WI38 (cell line): Measurements from ENCODE around the gene PCSK5.

Experiments used
- H3K4me3 ChIP-seq: 2 replicates; pipeline ENCODE4 v1.5.1; 2011; ENCODE audit warnings: low read depth, mild to moderate bottlenecking, control low read depth, low read length
- CTCF ChIP-seq: IDR thresholded peaks from 2 replicates; pipeline ENCODE4 v1.5.1; 2012; ENCODE audit warnings: low read depth, mild to moderate bottlenecking, control low read depth, low read length

Gene PCSK5

DNA sequence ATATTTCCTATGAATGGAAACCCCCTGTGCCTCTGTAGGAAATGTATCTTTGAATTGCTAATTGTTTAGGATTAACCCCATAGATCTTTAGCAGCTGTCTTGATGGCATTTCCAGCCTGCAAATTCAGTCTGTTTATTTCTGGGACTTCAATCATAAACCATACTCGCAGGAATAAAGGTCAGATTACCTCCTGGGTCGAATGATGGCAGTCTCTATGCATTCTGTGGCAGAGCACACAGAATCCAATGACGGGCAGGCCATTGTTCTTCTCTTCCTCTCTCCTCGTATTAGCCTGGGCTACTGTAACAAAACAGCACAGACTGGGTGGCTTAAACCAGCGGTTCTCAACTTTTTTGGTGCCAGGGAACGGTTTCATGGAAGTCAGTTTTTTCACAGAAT is 199.9 kb downstream of the PCSK5 start:
- TF ChIP-seq CTCF: no peak
- no peak overlapping the region for H3K4me3 ChIP-seq

DNA sequence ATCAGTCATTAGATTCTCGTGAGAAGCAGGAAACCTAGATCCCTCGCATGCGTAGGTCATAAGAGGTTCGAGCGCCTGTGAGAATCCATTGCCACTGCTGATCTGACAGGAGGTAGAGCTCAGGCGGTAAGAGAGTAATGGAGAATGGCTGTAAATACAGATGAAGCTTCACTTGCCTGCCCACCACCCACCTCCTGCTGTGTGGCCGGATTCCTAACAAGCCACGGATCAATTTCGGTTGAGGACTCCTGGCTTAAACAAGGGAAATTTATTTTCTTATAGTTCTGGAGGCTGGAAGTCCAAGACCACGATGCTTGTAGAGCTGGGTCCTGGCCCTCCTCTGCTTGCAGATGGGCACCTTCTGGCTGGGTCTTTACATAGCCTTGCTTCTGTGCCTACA is 200.4 kb downstream of the PCSK5 start:
- TF ChIP-seq CTCF: no peak
- H3K4me3 ChIP-seq: no peak overlapping the region

- H3K4me3 ChIP-seq: no peak overlapping the region
- no peak for TF ChIP-seq CTCF
Measured at GRCh38 chr9:76092572-76092971, 202.1 kb downstream of the PCSK5 start.

DNA sequence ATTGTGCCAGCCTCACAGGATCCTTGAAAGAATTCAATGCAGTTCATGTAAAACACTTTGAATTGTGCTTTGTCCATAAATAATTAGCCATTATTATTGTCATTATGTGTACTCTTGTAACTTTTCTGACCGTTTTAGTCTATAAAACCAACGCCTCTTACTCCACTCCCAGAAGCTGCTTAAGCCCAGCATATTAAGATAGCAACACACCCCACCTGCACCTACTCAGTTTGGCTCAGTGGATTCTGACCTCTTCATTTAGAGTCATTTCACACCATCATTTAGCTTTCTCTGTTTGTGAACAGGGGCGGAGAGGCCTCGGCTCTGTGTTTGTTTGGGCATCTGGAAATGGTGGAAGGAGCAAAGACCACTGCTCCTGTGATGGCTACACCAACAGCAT is 205.1 kb downstream of the PCSK5 start:
- H3K4me3 ChIP-seq: no peak overlapping the region
- TF ChIP-seq CTCF: no peak

GRCh38 chr9:76099516-76099915 is 209.0 kb downstream of the PCSK5 start:
- TF ChIP-seq CTCF: no peak
- no peak overlapping the region for H3K4me3 ChIP-seq

DNA sequence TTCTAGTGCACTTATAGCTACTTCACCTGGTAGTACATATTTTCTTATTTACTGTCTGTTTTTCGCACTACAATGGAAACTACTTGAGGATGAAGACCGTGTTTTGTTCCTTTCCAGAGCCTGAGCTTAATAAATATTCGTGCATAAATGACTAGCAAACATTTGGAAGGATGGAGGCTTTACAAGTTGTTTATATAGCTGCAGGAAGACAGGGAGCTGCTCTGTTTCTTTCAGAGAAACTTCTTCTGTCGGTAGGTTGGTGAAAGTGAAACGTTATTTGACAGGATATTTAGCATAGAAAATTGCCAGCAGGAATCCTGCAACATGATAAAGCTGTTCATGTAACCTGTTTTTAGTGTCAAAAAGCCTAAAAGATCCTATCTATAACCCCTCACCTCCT is 210.6 kb downstream of the PCSK5 start:
- no peak for TF ChIP-seq CTCF
- H3K4me3 ChIP-seq: no peak overlapping the region

DNA sequence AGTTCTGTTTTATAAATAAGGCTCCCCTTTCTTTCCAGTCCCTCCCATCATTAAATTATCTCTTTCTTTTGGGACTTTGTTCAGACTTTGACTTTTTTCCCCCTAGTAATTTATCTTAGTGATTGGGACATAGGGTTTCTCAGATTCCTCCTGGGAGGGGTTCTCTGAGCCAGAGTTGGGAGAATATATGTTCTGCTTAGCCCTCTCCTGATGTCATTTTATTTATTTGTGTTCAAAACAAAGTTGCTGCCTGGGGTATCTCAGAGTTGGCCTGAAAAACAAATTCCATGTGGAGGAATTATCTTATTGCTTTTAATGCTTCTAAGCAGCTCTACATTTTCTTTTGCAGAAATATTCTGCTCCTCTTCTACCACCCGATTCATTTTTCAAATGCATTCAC is 211.0 kb downstream of the PCSK5 start:
- no peak overlapping the region for H3K4me3 ChIP-seq
- TF ChIP-seq CTCF: no peak

DNA sequence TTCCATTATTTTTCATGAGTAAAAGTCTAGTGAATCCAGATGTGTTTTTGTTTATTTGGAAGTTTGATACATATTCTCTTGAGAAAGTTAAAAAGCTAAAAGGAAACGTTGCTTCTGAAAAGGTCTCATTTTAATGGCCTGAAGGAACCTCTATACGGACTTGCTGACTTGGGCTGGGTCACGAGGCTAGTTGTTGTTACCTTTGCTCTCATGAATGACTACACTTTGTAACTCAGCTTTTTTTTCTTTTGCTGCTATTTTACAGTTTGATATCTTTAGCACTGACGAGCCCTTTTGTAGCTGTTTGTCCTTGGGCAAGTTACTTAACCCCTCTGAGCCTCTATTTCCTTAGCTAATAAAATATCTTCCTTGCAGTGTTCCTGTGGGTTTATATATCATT is 211.5 kb downstream of the PCSK5 start:
- no peak overlapping the region for H3K4me3 ChIP-seq
- no peak for TF ChIP-seq CTCF
